Measurements from ENCODE around the gene CLTA. TPM values are rescaled to one million over a fixed set of nuclear protein-coding genes. Genes with fewer than 3 reads are reported as not detected.

The CLTA gene
- total RNA-seq, 1 donor from 2014 or later, result 199 TPM

DNA sequence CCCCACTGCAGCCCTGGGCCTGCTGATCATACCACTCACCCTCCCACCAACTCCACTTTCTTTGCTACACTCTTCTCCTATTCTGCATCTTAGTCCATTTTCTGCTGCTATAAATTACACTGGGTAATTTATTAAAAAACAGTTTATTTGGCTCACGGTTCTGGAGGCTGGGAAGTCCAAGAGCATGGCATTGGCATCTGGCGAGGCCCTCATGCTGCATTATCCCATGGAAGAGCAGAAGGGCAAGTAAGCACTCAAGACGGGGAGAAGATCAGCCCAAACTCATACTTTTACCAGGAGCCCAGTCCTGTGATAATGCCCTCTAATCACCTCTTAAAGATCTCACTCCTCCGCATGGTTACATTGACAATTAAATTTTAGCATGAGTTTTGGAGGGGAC, 44.8 kb upstream of the CLTA start:
- no peak for TF ChIP-seq EZH2phosphoT487 (IDR thresholded peaks at IDR 0.05)
- TF ChIP-seq, protein P1, sequence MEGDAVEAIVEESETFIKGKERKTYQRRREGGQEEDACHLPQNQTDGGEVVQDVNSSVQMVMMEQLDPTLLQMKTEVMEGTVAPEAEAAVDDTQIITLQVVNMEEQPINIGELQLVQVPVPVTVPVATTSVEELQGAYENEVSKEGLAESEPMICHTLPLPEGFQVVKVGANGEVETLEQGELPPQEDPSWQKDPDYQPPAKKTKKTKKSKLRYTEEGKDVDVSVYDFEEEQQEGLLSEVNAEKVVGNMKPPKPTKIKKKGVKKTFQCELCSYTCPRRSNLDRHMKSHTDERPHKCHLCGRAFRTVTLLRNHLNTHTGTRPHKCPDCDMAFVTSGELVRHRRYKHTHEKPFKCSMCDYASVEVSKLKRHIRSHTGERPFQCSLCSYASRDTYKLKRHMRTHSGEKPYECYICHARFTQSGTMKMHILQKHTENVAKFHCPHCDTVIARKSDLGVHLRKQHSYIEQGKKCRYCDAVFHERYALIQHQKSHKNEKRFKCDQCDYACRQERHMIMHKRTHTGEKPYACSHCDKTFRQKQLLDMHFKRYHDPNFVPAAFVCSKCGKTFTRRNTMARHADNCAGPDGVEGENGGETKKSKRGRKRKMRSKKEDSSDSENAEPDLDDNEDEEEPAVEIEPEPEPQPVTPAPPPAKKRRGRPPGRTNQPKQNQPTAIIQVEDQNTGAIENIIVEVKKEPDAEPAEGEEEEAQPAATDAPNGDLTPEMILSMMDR (IDR thresholded peaks at IDR 0.05), result no peak
- no peak for TF ChIP-seq EZH2 (IDR thresholded peaks at IDR 0.05)
- no peak overlapping the region for H3K9ac ChIP-seq
- peaks cover 3% of the 10 kb centered on the region for H3K27me3 Mint-ChIP-seq (ENCODE audit: insufficient read depth, low read depth)
- H3K4me2 ChIP-seq, result no peak overlapping the region
- no peak overlapping the region for H2AFZ ChIP-seq (replicated peaks)
- no peaks in the 10 kb centered on the region for H3K36me3 ChIP-seq
- H3K9me3 Mint-ChIP-seq, result peaks cover 9% of the 10 kb centered on the region
- H3K4me1 ChIP-seq, result no peaks in the 10 kb centered on the region
- no peaks in the 10 kb centered on the region for H3F3A ChIP-seq (ENCODE audit: low read depth)
- H3K36me3 Mint-ChIP-seq, result peaks cover 7% of the 10 kb centered on the region
- H4K20me1 ChIP-seq (ENCODE audit: low read depth), result no peaks in the 10 kb centered on the region
- no peaks in the 10 kb centered on the region for H3K9me3 ChIP-seq (ENCODE audit: low read depth)
- DNase-seq (ENCODE audit: low spot score), result no peak
- no peaks in the 10 kb centered on the region for H3K27me3 ChIP-seq
- H3K4me3 ChIP-seq, result no peak overlapping the region
- peaks cover 4% of the 10 kb centered on the region for H3K4me1 Mint-ChIP-seq
- H3K27ac Mint-ChIP-seq, result no peak overlapping the region
- H3K27ac ChIP-seq, result no peak overlapping the region
- H3K4me3 Mint-ChIP-seq, result no peak overlapping the region
- H3K79me2 ChIP-seq (ENCODE audit: low read depth), result no peaks in the 10 kb centered on the region

DNA sequence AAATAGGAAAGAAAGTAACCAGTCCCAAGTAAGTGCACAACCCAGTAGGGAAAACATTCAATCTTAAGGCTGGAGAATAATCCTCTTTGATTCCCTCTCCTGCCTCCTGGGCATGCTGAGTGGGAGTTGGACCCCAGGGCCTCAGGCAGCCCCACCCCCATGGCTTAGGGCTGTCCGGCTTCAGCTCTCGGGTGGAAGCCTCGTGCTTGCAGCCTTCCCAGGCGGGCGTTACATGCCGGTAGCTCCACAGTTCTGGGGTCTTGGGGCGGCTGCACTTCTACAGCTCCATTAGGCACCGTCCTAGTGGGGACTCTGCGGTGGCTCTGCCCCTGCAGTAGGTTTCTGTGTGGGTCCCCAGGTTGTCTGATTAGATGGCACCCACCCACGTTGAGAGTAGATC, 44.1 kb upstream of the CLTA start:
- no peak overlapping the region for H2AFZ ChIP-seq (replicated peaks)
- H3K9ac ChIP-seq, result no peak overlapping the region
- no peak overlapping the region for H3K4me2 ChIP-seq
- no peaks in the 10 kb centered on the region for H3F3A ChIP-seq (ENCODE audit: low read depth)
- H3K9me3 ChIP-seq (ENCODE audit: low read depth), result no peaks in the 10 kb centered on the region
- DNase-seq (ENCODE audit: low spot score), result no peak
- peaks cover 9% of the 10 kb centered on the region for H3K9me3 Mint-ChIP-seq
- H3K27me3 Mint-ChIP-seq (ENCODE audit: insufficient read depth, low read depth), result peaks cover 2% of the 10 kb centered on the region
- H3K4me3 ChIP-seq, result no peak overlapping the region
- no peaks in the 10 kb centered on the region for H3K4me1 ChIP-seq
- H3K36me3 Mint-ChIP-seq, result peaks cover 7% of the 10 kb centered on the region
- H3K36me3 ChIP-seq, result no peaks in the 10 kb centered on the region
- no peaks in the 10 kb centered on the region for H3K79me2 ChIP-seq (ENCODE audit: low read depth)
- peaks cover 4% of the 10 kb centered on the region for H3K4me1 Mint-ChIP-seq
- H3K27ac Mint-ChIP-seq, result no peak overlapping the region
- no peak overlapping the region for H3K27ac ChIP-seq
- TF ChIP-seq EZH2phosphoT487 (IDR thresholded peaks at IDR 0.05) (no peak), EZH2 (IDR thresholded peaks at IDR 0.05) (no peak)
- TF ChIP-seq, protein P1 (IDR thresholded peaks at IDR 0.05), result no peak
- H3K4me3 Mint-ChIP-seq, result no peak overlapping the region
- H3K27me3 ChIP-seq, result no peaks in the 10 kb centered on the region
- no peaks in the 10 kb centered on the region for H4K20me1 ChIP-seq (ENCODE audit: low read depth)

DNA sequence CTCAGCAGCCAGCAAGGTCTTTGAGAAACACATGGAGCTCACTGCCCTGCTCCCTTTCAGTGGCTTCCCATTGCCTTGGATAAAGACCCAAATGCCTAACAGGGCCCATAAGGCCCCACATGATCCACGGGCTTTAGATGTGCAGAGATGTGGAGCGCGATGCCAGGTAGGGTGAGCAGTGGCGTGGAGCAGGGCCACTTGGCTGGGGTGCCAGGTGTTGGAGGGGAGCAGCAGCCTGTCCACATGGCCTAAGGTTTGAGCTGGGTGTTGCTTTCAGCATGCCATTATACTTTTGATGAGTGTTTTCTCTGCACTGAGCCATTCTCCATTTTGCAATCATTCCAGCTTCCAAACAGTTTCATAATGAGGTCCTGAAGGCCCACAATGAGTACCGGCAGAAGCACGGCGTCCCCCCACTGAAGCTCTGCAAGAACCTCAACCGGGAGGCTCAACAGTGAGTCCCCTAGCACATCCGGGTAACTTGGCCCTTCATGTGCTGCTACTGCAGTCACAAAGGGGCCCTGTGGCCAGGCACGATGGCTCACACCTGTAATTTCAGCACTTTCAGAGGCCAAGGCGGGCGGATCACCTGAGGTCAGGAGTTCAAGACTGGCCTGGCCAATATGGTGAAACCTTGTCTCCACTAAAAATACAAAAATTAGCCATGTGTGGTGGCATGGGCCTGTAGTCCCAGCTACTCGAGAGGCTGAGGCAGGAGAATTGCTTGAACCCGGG, 43.1 kb upstream of the CLTA start:
- H3K4me3 ChIP-seq, result no peak overlapping the region
- no peak overlapping the region for H3K4me3 Mint-ChIP-seq
- H3F3A ChIP-seq (ENCODE audit: low read depth), result no peaks in the 10 kb centered on the region
- no peaks in the 10 kb centered on the region for H3K27me3 ChIP-seq
- peaks cover 2% of the 10 kb centered on the region for H3K4me1 Mint-ChIP-seq
- H3K9ac ChIP-seq, result no peak overlapping the region
- H3K4me2 ChIP-seq, result no peak overlapping the region
- H2AFZ ChIP-seq (replicated peaks), result no peak overlapping the region
- H3K27ac ChIP-seq, result no peak overlapping the region
- H4K20me1 ChIP-seq (ENCODE audit: low read depth), result no peaks in the 10 kb centered on the region
- no peaks in the 10 kb centered on the region for H3K4me1 ChIP-seq
- H3K27me3 Mint-ChIP-seq (ENCODE audit: insufficient read depth, low read depth), result no peaks in the 10 kb centered on the region
- H3K36me3 ChIP-seq, result no peaks in the 10 kb centered on the region
- TF ChIP-seq EZH2phosphoT487 (IDR thresholded peaks at IDR 0.05) (no peak), EZH2 (IDR thresholded peaks at IDR 0.05) (no peak)
- TF ChIP-seq, protein P1 (IDR thresholded peaks at IDR 0.05), result no peak
- no peak overlapping the region for H3K27ac Mint-ChIP-seq
- peaks cover 9% of the 10 kb centered on the region for H3K9me3 Mint-ChIP-seq
- H3K79me2 ChIP-seq (ENCODE audit: low read depth), result no peaks in the 10 kb centered on the region
- peaks cover 7% of the 10 kb centered on the region for H3K36me3 Mint-ChIP-seq
- no peak for DNase-seq (ENCODE audit: low spot score)
- H3K9me3 ChIP-seq (ENCODE audit: low read depth), result no peaks in the 10 kb centered on the region
